ENCODE results near the gene ABLIM3. TPM values are rescaled to one million over a fixed set of nuclear protein-coding genes. Genes with fewer than 3 reads are reported as not detected.

ABLIM3 gene
- total RNA-seq, 1 experiment from 2014 or later, result 12.9 TPM

- no TSS peak for BruUV-seq (replicated peaks)
- ATAC-seq (no peak), DNase-seq (ENCODE audit: low read depth, low spot score) (no peak)
- Histone ChIP-seq H3K4me3 (ENCODE audit: low read depth in 2 of 2, low read length in 2 of 2) (no peak overlapping the region), H3K27ac (ENCODE audit: low read length) (no peak overlapping the region), H3K4me1 (ENCODE audit: control insufficient read depth, insufficient read depth, low read length) (no peaks in the 10 kb centered on the region), H3K27me3 (ENCODE audit: control insufficient read depth, insufficient read depth, low read length) (no peaks in the 10 kb centered on the region), H3K36me3 (ENCODE audit: control insufficient read depth, insufficient read depth, low read length) (no peaks in the 10 kb centered on the region), H3K9me3 (ENCODE audit: control insufficient read depth, insufficient read depth, low read depth, low read length) (no peaks in the 10 kb centered on the region)
- no peak for TF ChIP-seq REST (IDR thresholded peaks at IDR 0.05; ENCODE audit: insufficient read depth in 1 of 2, low read depth in 2 of 2, low read length in 1 of 2)
- no peak for TF ChIP-seq POLR2AphosphoS5 (IDR thresholded peaks at IDR 0.05; ENCODE audit: low read depth, low read length)
- TF ChIP-seq CTCF (IDR thresholded peaks at IDR 0.05), result no peak
- no peak for TF ChIP-seq SIN3A (IDR thresholded peaks at IDR 0.05; ENCODE audit: borderline replicate concordance, insufficient read depth, low read depth, low read length)
- TF ChIP-seq TCF7L2 (IDR thresholded peaks at IDR 0.05; ENCODE audit: low read depth, low read length), result no peak
- ChIA-PET POLR2A (no interaction called here), CTCF (no interaction called here)
- in situ Hi-C loops (cut with HindIII; ENCODE audit: low pct_unique_long_range_greater_than_20kb, low sequenced_read_pairs) (no loop called here), intact Hi-C loops (cut with micrococcal nuclease; ENCODE audit: unreplicated experiment) (no loop called here)
These were observed 40.4 kb downstream of the ABLIM3 start for GRCh38 chr5:149181732-149182131.

GRCh38 chr5:149182241-149182640, 40.9 kb downstream of the ABLIM3 start:
- no peaks in the 10 kb centered on the region for H3K27me3 ChIP-seq (ENCODE audit: control insufficient read depth, insufficient read depth, low read length)
- TF ChIP-seq TCF7L2 (IDR thresholded peaks at IDR 0.05; ENCODE audit: low read depth, low read length) (no peak), POLR2AphosphoS5 (IDR thresholded peaks at IDR 0.05; ENCODE audit: low read depth, low read length) (no peak), CTCF (IDR thresholded peaks at IDR 0.05) (no peak), REST (IDR thresholded peaks at IDR 0.05; ENCODE audit: insufficient read depth in 1 of 2, low read depth in 2 of 2, low read length in 1 of 2) (no peak), SIN3A (IDR thresholded peaks at IDR 0.05; ENCODE audit: borderline replicate concordance, insufficient read depth, low read depth, low read length) (no peak)
- no peaks in the 10 kb centered on the region for H3K9me3 ChIP-seq (ENCODE audit: control insufficient read depth, insufficient read depth, low read depth, low read length)
- H3K27ac ChIP-seq (ENCODE audit: low read length), result no peak overlapping the region
- DNase-seq (ENCODE audit: low read depth, low spot score) (no peak), ATAC-seq (no peak)
- ChIA-PET POLR2A (no interaction called here), CTCF (no interaction called here)
- intact Hi-C loops (cut with micrococcal nuclease; ENCODE audit: unreplicated experiment), result no loop called here
- H3K4me1 ChIP-seq (ENCODE audit: control insufficient read depth, insufficient read depth, low read length), result no peaks in the 10 kb centered on the region
- in situ Hi-C loops (cut with HindIII; ENCODE audit: low pct_unique_long_range_greater_than_20kb, low sequenced_read_pairs), result no loop called here
- no peaks in the 10 kb centered on the region for H3K36me3 ChIP-seq (ENCODE audit: control insufficient read depth, insufficient read depth, low read length)
- BruUV-seq (replicated peaks), result no TSS peak
- H3K4me3 ChIP-seq (ENCODE audit: low read depth in 2 of 2, low read length in 2 of 2), result no peak overlapping the region

All from Panc1 (cell line).